ENCODE measurements around the gene ZFYVE21.
"Not testable (repeated sequence)": the region's sequence is repeated elsewhere in the genome, so short reads cannot be mapped to it uniquely, and the experiment has no call there.

ZFYVE21 gene

DNA sequence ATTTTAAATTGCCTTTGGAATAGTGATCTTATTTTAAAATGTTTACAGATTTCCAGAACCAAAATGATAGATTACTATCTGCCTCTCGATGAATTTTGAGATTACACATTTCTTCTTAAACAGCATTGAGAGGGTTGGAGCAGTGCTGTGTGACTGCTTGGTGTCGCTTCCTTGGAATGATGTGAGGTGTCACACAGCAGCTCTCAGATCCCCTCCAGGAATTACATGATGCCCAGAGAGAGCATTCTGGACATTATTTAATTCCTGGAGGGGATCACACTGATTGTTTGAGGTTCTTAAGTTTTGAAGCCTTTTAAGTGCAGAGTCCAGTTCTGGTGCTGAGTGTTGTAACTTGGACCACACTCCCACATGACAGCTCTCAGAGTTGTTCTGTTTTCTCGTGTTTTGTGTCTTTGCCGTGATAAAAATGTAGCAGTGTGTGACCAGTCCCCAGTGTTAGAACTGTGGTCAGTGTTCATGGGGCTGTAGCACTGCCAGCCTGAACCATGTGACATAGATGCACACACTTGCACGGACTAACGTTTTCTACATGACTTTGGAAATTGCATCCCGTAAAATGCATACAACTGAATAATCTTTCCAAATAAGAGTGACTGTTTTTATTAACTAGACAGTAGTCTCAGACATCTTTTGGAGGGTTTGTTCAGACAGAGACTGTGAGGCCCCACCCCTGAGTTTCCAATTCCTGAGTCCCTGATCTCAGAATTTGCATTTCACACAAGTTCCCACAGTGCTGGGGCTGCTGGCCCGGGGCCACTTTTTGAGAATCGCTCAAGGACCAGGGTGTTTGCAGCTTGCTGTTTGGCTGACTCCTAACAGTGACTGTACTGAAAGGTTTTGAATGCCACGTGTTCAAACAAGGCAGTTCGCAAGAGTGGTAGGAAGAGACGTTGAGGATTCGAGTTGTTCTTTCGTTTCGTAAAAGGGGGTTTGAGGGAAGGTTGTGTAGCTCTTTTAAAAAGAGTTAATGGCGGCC is 26.4 kb upstream of the ZFYVE21 start:
- Histone ChIP-seq H3K27me3 (no peaks in the 10 kb centered on the region), H3K4me3 (no peak overlapping the region), H3K9me3 (replicated peaks in 1 of 11) (no peaks in the 10 kb centered on the region), H4K20me1 (peaks cover 59 to 100% (median 83%) of the 10 kb centered on the region in 11 experiments; a peak in 21 of 22 replicates), H3K4me2 (peak overlapping the region in 6 of 11 experiments; percentile 10 to 87 (median 73); a peak in 5 of 22 replicates), H3K36me3 (peaks cover 64 to 100% (median 85%) of the 10 kb centered on the region in 11 experiments), H3K27ac (no peak overlapping the region), H3K9ac (0 out of 22 replicates have a peak overlapping the region, but pooled peaks of 1 of the 11 experiments have one; percentile 21), H3K4me1 (peaks cover 17 to 60% (median 50%) of the 10 kb centered on the region in 10 experiments; a peak in 19 of 20 replicates)
- no peak for TF ChIP-seq Cebpa-rat (IDR thresholded peaks at IDR 0.05)

DNA sequence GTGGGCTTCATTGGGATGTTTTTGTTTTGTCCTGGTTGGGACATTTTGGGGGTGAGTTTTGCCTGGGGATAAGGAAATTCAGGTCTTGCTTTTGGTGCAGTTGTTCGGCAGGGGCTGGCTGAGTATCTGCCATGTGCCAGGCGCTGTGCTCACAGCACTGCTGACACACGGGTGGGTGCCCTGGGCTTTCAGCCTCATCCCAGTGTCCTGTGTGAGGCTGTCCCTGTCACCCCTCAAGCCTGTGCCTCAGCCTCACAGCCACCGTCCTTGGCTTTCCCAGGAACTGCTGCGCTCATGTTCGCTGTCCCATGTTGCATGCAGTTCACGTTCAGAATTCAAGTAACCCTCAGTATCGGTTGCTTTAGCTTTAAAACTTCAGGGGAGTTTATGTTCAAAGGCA is 25.3 kb upstream of the ZFYVE21 start:
- no peaks in the 10 kb centered on the region for H3K27me3 ChIP-seq
- no peak for TF ChIP-seq Cebpa-rat (IDR thresholded peaks at IDR 0.05)
- H4K20me1 ChIP-seq, result peaks cover 63 to 100% (median 83%) of the 10 kb centered on the region in 11 experiments; a peak in 21 of 22 replicates
- peak overlapping the region in 9 of 11 experiments; percentile 0 to 87 (median 71); a peak in 14 of 22 replicates for H3K4me2 ChIP-seq
- H3K36me3 ChIP-seq, result peaks cover 61 to 100% (median 80%) of the 10 kb centered on the region in 11 experiments
- peak overlapping the region in 4 of 11 experiments; percentile 2 to 14 (median 7); a peak in 1 of 22 replicates for H3K9ac ChIP-seq
- H3K4me1 ChIP-seq, result peaks cover 28 to 72% (median 61%) of the 10 kb centered on the region in 10 experiments
- no peaks in the 10 kb centered on the region for H3K9me3 ChIP-seq (replicated peaks in 1 of 11)
- peak overlapping the region in 3 of 11 experiments; percentile 2 to 55 (median 18); a peak in 2 of 22 replicates for H3K27ac ChIP-seq
- no peak overlapping the region for H3K4me3 ChIP-seq

DNA sequence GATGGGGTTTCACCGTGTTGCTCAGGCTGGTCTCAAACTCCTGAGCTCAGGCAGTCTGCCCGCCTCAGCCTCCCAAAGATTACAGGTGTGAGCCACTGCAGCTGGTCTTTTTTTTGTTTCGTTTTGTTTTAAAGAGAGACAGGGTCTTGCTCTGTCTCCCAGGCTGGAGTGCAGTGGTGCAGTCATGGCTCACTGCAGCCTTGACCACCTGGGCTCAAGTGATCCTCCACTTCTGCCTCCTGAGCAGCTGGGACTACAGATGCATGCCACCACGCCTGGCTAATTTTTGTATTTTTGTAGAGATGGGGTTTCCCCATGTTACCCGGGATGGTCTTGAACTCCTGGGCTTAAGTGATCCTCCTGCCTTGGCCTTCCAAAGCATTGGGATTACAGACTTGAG is 24.0 kb upstream of the ZFYVE21 start:
- H3K27ac ChIP-seq, result peak overlapping the region in 5 of 11 experiments; percentile 13 to 69 (median 55); a peak in 9 of 22 replicates
- peaks cover 49 to 96% (median 68%) of the 10 kb centered on the region in 11 experiments for H3K36me3 ChIP-seq
- peaks cover 65 to 99% (median 86%) of the 10 kb centered on the region in 11 experiments for H4K20me1 ChIP-seq
- peak overlapping the region in 6 of 11 experiments; percentile 1 to 58 (median 34); a peak in 7 of 22 replicates for H3K9ac ChIP-seq
- H3K4me3 ChIP-seq; H3K9me3 ChIP-seq (replicated peaks in 1 of 11); H3K27me3 ChIP-seq: not testable (repeated sequence)
- H3K4me1 ChIP-seq, result peaks cover 40 to 84% (median 74%) of the 10 kb centered on the region in 10 experiments
- H3K4me2 ChIP-seq, result peak overlapping the region; percentile 20 to 87 (median 70); a peak in 19 of 22 replicates

DNA sequence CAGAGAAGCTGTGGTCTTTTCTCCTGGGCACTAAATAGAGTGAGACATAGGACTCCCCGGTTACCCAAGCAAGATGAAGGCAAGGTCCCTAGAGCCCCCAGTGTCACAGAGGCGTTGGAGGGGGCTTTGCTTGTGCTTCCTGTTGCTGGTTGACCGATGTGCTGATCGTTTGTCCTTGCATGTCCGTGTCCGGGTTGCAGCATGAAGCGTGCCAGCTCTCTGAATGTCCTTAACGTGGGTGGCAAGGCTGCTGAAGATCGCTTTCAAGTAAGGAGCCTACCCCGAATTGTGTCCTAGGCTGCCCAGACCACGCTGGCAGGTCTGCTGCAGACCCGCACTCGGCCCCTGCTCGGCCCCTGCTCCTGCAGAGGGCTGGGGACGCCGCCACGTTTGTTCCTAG is 23.5 kb upstream of the ZFYVE21 start:
- Histone ChIP-seq H3K36me3 (peaks cover 46 to 96% (median 66%) of the 10 kb centered on the region in 11 experiments), H3K4me1 (peaks cover 46 to 89% (median 79%) of the 10 kb centered on the region in 10 experiments), H3K4me2 (peak overlapping the region in 10 of 11 experiments; percentile 2 to 87 (median 70); a peak in 16 of 22 replicates), H3K9ac (peak overlapping the region in 7 of 11 experiments; percentile 1 to 58 (median 23); a peak in 8 of 22 replicates), H4K20me1 (peaks cover 70 to 99% (median 90%) of the 10 kb centered on the region in 11 experiments), H3K27ac (peak overlapping the region in 6 of 11 experiments; percentile 13 to 69 (median 48); a peak in 9 of 22 replicates), H3K4me3 (no peak overlapping the region; a peak in 1 of 20 replicates), H3K27me3 (no peaks in the 10 kb centered on the region), H3K9me3 (replicated peaks in 1 of 11) (no peaks in the 10 kb centered on the region)
- no peak for TF ChIP-seq Cebpa-rat (IDR thresholded peaks at IDR 0.05)

DNA sequence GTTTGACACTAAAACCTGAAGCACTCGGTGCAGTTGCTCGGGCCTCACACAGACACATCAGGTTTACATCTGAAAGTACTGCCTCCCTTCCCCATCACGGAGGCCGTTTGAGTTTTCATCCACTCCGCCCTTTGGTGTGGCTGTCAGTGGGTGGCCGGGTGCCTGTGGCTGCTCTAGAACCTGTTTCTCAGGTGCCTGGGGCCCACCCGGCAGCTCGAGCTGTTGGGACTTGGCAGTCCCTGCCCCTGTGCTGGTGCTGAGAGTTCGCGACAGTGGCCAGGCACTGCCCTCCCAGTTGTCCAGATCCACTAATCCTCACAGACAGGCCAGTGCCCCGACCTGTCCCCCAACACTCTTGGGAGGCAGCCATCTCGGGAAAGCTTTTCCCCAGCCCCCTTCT is 22.7 kb upstream of the ZFYVE21 start:
- H3K36me3 ChIP-seq, result peaks cover 45 to 96% (median 66%) of the 10 kb centered on the region in 11 experiments
- H3K27ac ChIP-seq, result peak overlapping the region in 4 of 11 experiments; percentile 42 to 69 (median 50); a peak in 5 of 22 replicates
- TF ChIP-seq Cebpa-rat (IDR thresholded peaks at IDR 0.05), result no peak
- no peak overlapping the region for H3K4me3 ChIP-seq
- peaks cover 51 to 97% (median 86%) of the 10 kb centered on the region in 10 experiments for H3K4me1 ChIP-seq
- peak overlapping the region in 2 of 11 experiments; percentile 71 to 87; a peak in 4 of 22 replicates for H3K4me2 ChIP-seq
- H3K9ac ChIP-seq, result peak overlapping the region in 6 of 11 experiments; percentile 1 to 30 (median 18); a peak in 5 of 22 replicates
- H4K20me1 ChIP-seq, result peaks cover 75 to 99% (median 95%) of the 10 kb centered on the region in 11 experiments
- no peaks in the 10 kb centered on the region for H3K27me3 ChIP-seq
- H3K9me3 ChIP-seq (replicated peaks in 1 of 11), result no peaks in the 10 kb centered on the region

DNA sequence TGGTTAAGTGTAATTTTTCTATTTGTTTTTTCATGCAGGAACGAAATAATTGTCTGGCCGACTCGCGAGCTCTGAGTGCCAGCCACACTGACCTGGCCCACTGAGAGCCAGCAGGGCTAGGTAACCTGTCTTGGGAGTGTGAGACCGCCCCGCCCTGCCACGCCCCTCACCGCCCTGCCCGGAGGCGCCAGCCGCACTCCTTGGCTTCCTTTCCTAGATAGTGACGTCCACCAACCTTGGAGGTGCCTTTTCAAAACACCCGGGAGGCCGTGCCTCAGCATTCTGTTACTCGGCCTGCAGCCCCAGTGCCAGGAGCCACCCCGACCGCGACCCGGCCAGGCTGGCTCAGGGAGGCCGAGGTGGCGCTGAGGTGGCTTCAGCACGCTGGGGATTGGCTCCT is 22.1 kb upstream of the ZFYVE21 start:
- H3K27ac ChIP-seq, result peak overlapping the region in 4 of 11 experiments; percentile 42 to 69 (median 50); a peak in 5 of 22 replicates
- peaks cover 82 to 100% (median 96%) of the 10 kb centered on the region in 11 experiments for H4K20me1 ChIP-seq
- H3K9ac ChIP-seq, result peak overlapping the region in 4 of 11 experiments; percentile 14 to 45 (median 22); a peak in 5 of 22 replicates
- no peaks in the 10 kb centered on the region for H3K9me3 ChIP-seq (replicated peaks in 1 of 11)
- H3K27me3 ChIP-seq, result no peaks in the 10 kb centered on the region
- peak overlapping the region in 7 of 11 experiments; percentile 3 to 87 (median 80); a peak in 5 of 22 replicates for H3K4me2 ChIP-seq
- no peak for TF ChIP-seq Cebpa-rat (IDR thresholded peaks at IDR 0.05)
- peaks cover 55 to 99% (median 93%) of the 10 kb centered on the region in 10 experiments for H3K4me1 ChIP-seq
- peaks cover 45 to 96% (median 66%) of the 10 kb centered on the region in 11 experiments for H3K36me3 ChIP-seq
- H3K4me3 ChIP-seq, result no peak overlapping the region

DNA sequence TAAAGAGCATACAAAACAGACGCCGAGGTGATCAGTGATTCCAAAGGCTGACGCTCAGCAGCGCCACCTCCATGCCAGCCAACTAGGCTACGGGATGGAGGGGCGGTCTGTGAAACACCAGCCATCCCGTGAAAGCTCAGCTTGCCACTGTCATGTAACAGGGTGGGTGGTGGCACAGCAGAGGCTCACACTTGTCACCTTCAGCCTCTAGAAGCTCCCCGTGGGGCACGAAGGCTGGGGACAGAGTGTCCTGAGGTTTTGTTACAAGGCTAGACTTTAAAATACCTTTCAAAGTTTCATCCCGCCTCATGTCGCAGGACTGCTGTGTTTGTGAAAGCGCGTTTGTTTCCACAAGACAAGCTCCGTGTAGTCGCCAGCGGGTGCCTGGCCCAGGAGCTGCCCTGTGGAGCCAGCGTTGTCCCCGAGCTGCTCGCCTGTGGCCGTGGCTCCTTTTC is 21.0 kb upstream of the ZFYVE21 start:
- Histone ChIP-seq H3K4me3 (no peak overlapping the region), H3K27ac (peak overlapping the region in 4 of 11 experiments; percentile 36 to 69 (median 58); a peak in 6 of 22 replicates)
- TF ChIP-seq Cebpa-rat (IDR thresholded peaks at IDR 0.05), result no peak

More for the DNA sequence above, 21.0 kb upstream of the ZFYVE21 start:
- Histone ChIP-seq H3K36me3 (peaks cover 49 to 96% (median 69%) of the 10 kb centered on the region in 11 experiments), H3K4me1 (peaks cover 64 to 99% (median 95%) of the 10 kb centered on the region in 10 experiments), H3K9me3 (replicated peaks in 1 of 11) (no peaks in the 10 kb centered on the region), H3K4me2 (peak overlapping the region; percentile 5 to 89 (median 72); a peak in 17 of 22 replicates), H3K27me3 (no peaks in the 10 kb centered on the region), H3K9ac (peak overlapping the region in 8 of 11 experiments; percentile 2 to 45 (median 36); a peak in 9 of 22 replicates), H4K20me1 (peaks cover 92 to 100% (median 97%) of the 10 kb centered on the region in 11 experiments)
